H1 (cell line): ENCODE results near the gene SMYD3.

Experiments
- ATF3 ChIP-seq: IDR thresholded peaks from 2 replicates; pipeline ENCODE4 v1.6.1; 2011; ENCODE audit warnings: low read depth, mild to moderate bottlenecking, low read length; ENCODE audit not compliant: insufficient read depth
- BRCA1 ChIP-seq: IDR thresholded peaks from 2 replicates; pipeline ENCODE4 v1.6.1; 2012; ENCODE audit warnings: low read depth, low read length, improper control_type of control experiment
- CHD1 ChIP-seq: IDR thresholded peaks from 2 replicates; pipeline ENCODE4 v1.6.1; 2012; ENCODE audit warnings: low read depth, low read length, improper control_type of control experiment
- CTCF ChIP-seq, 3 experiments: IDR thresholded peaks; 1 replicate in 2 of 3; 2 replicates in 1 of 3; pipeline versions ENCODE4 v1.5.1 to v1.6.1; 2011; ENCODE audit warnings: low read length in 3 of 3, mild to moderate bottlenecking in 3 of 3, inconsistent platforms in 2 of 3, low read depth in 1 of 3, moderate library complexity in 1 of 3; ENCODE audit not compliant: insufficient read depth in 1 of 3; ENCODE audit errors: control extremely low read depth in 1 of 3
- EZH2 ChIP-seq: fragments of 200-600 bp; sonication (generic); IDR thresholded peaks from 2 replicates; pipeline ENCODE4 v1.7.1; 2012; ENCODE audit warnings: low read depth, mild to moderate bottlenecking, moderate library complexity, low read length, inconsistent platforms; ENCODE audit not compliant: severe bottlenecking
- GABPA ChIP-seq: IDR thresholded peaks from 2 replicates; pipeline ENCODE4 v1.6.1; 2011; ENCODE audit warnings: mild to moderate bottlenecking, low read length, moderate library complexity, borderline replicate concordance; ENCODE audit not compliant: insufficient read depth
- POLR2A ChIP-seq, 2 experiments: IDR thresholded peaks; 1 replicate in 1 of 2; 2 replicates in 1 of 2; pipeline ENCODE4 v1.6.1; 2011; ENCODE audit warnings: low read depth in 2 of 2, low read length in 2 of 2, mild to moderate bottlenecking in 2 of 2; ENCODE audit errors: control extremely low read depth in 1 of 2

DNA sequence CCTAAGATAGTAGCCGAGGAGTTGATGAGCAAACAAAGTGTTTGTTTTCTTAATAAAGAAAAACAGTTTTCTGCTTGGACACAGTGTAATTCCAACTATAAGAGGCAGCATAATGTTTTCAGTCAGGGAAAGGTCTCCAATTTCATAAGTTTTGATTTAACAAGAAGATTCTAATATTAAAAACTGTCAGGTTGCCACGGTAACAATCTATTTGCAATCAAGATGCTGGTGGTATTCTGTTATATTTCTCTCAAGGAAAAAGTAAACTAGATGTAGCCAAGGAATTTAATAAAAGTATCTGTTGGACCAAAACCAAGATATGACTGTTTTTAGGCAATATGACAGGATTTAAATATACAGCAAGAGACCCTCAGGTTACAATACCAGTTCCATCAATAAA is 211.7 kb downstream of the SMYD3 start:
- no peak for TF ChIP-seq POLR2A (IDR thresholded peaks at IDR 0.05; ENCODE audit: control extremely low read depth in 1 of 2, low read depth in 2 of 2, low read length in 2 of 2)
- no peak for TF ChIP-seq ATF3
- no peak for TF ChIP-seq CTCF (IDR thresholded peaks at IDR 0.05; ENCODE audit: control extremely low read depth in 1 of 3, insufficient read depth in 1 of 3, low read depth in 1 of 3, low read length in 3 of 3)
- no peak for TF ChIP-seq CHD1
- no peak for TF ChIP-seq BRCA1
- TF ChIP-seq EZH2 = no peak
- TF ChIP-seq GABPA = no peak
